H9 (cell line): ENCODE data around the gene PPT1. TPM values are rescaled to one million over a fixed set of nuclear protein-coding genes. Genes with fewer than 3 reads are reported as not detected.

Experiments
- DNase-seq: peaks from one replicate; pipeline ENCODE4 v3.0.0-alpha.2; 2017
- H2AFZ ChIP-seq: one replicate; pipeline ENCODE4 v1.6.1; 2013; ENCODE audit warnings: mild to moderate bottlenecking, low read length, control low read depth, moderate library complexity
- H2AK5ac ChIP-seq: 2 replicates; pipeline ENCODE4 v1.6.1; 2013; ENCODE audit warnings: low read length, control low read depth, mixed read lengths; ENCODE audit not compliant: insufficient read length
- H2BK120ac ChIP-seq: one replicate; pipeline ENCODE4 v1.6.1; 2013; ENCODE audit warnings: low read depth, mild to moderate bottlenecking, low read length, control low read depth, inconsistent platforms; ENCODE audit not compliant: poor library complexity, severe bottlenecking
- H2BK12ac ChIP-seq: 2 replicates; pipeline ENCODE4 v1.6.1; 2013; ENCODE audit warnings: low read length, control low read depth, mixed read lengths, low read depth; ENCODE audit not compliant: insufficient read length
- H2BK15ac ChIP-seq: 2 replicates; pipeline ENCODE4 v1.6.1; 2013; ENCODE audit warnings: low read depth, low read length, control low read depth
- H2BK20ac ChIP-seq: one replicate; pipeline ENCODE4 v1.6.1; 2013; ENCODE audit warnings: low read depth, mild to moderate bottlenecking, low read length, control low read depth, inconsistent platforms; ENCODE audit not compliant: poor library complexity, severe bottlenecking
- H2BK5ac ChIP-seq: 2 replicates; pipeline ENCODE4 v1.6.1; 2013; ENCODE audit warnings: low read length, control low read depth, mixed read lengths; ENCODE audit not compliant: insufficient read length
- H3K14ac ChIP-seq: 2 replicates; pipeline ENCODE4 v1.6.1; 2013; ENCODE audit warnings: low read length, control low read depth; ENCODE audit not compliant: insufficient read depth
- H3K18ac ChIP-seq: 2 replicates; pipeline ENCODE4 v1.6.1; 2013; ENCODE audit warnings: low read depth, mild to moderate bottlenecking, mixed read lengths, low read length, control low read depth; ENCODE audit not compliant: insufficient read length
- H3K23ac ChIP-seq: 2 replicates; pipeline ENCODE4 v1.6.1; 2013; ENCODE audit warnings: low read length, control low read depth, mixed read lengths, low read depth; ENCODE audit not compliant: insufficient read length
- H3K23me2 ChIP-seq: 2 replicates; pipeline ENCODE4 v1.6.1; 2013; ENCODE audit warnings: low read depth, mild to moderate bottlenecking, mixed read lengths, low read length, control low read depth; ENCODE audit not compliant: insufficient read length, poor library complexity, severe bottlenecking
- H3K27ac ChIP-seq: 2 replicates; pipeline ENCODE4 v1.5.1; 2013; ENCODE audit warnings: low read length, control low read depth, mixed read lengths, low read depth; ENCODE audit not compliant: insufficient read length
- H3K27me3 ChIP-seq: 2 replicates; pipeline ENCODE4 v1.6.1; 2013; ENCODE audit warnings: low read length, control low read depth, inconsistent platforms; ENCODE audit not compliant: insufficient read depth
- H3K4ac ChIP-seq: 2 replicates; pipeline ENCODE4 v1.6.1; 2013; ENCODE audit warnings: low read depth, mild to moderate bottlenecking, control low read depth, inconsistent platforms, low read length, moderate library complexity
- H3K4me1 ChIP-seq: 2 replicates; pipeline ENCODE4 v1.6.1; 2013; ENCODE audit warnings: low read length, control low read depth, inconsistent platforms; ENCODE audit not compliant: insufficient read depth
- H3K4me2 ChIP-seq: 2 replicates; pipeline ENCODE4 v1.6.1; 2013; ENCODE audit warnings: low read length, control low read depth, mixed read lengths; ENCODE audit not compliant: insufficient read length, insufficient read depth
- H3K56ac ChIP-seq: 2 replicates; pipeline ENCODE4 v1.6.1; 2013; ENCODE audit warnings: low read depth, mild to moderate bottlenecking, mixed read lengths, low read length, control low read depth; ENCODE audit not compliant: insufficient read length
- H3K79me1 ChIP-seq: 2 replicates; pipeline ENCODE4 v1.6.1; 2013; ENCODE audit warnings: low read depth, mild to moderate bottlenecking, moderate library complexity, low read length, control low read depth, inconsistent platforms; ENCODE audit not compliant: insufficient read depth, poor library complexity, severe bottlenecking
- H3K79me2 ChIP-seq: 2 replicates; pipeline ENCODE4 v1.6.1; 2013; ENCODE audit warnings: low read length, control low read depth, inconsistent platforms; ENCODE audit not compliant: insufficient read depth
- H3K9ac ChIP-seq: 2 replicates; pipeline ENCODE4 v1.6.1; 2013; ENCODE audit warnings: low read length, control low read depth, mixed read lengths; ENCODE audit not compliant: insufficient read length; ENCODE audit errors: extremely low read depth
- H3K9me3 ChIP-seq: one replicate; pipeline ENCODE4 v1.6.1; 2013; ENCODE audit warnings: low read depth, low read length, inconsistent platforms; ENCODE audit not compliant: control insufficient read depth
- H3T11ph ChIP-seq: one replicate; pipeline ENCODE4 v1.6.1; 2013; ENCODE audit warnings: mild to moderate bottlenecking, low read length, control low read depth, inconsistent platforms
- H4K20me1 ChIP-seq: one replicate; pipeline ENCODE4 v1.6.1; 2013; ENCODE audit not compliant: control insufficient read depth, insufficient read length, insufficient read depth
- H4K5ac ChIP-seq: 2 replicates; pipeline ENCODE4 v1.6.1; 2013; ENCODE audit warnings: low read depth, mild to moderate bottlenecking, mixed read lengths, low read length, control low read depth; ENCODE audit not compliant: insufficient read length
- H4K8ac ChIP-seq: replicated peaks from 2 replicates; pipeline ENCODE4 v1.6.1; 2013; ENCODE audit warnings: low read length, control low read depth, mixed read lengths, low read depth; ENCODE audit not compliant: insufficient read length
- H4K91ac ChIP-seq: 2 replicates; pipeline ENCODE4 v1.6.1; 2013; ENCODE audit warnings: low read depth, mild to moderate bottlenecking, moderate library complexity, mixed read lengths, low read length, control low read depth; ENCODE audit not compliant: insufficient read length
- H3K27ac Mint-ChIP-seq, 3 experiments: 2 replicates in 2 of 3; 3 replicates in 1 of 3; pipeline ENCODE4 v1.8.0; 2020 to 2021; ENCODE audit warnings: mixed read lengths in 3 of 3, mild to moderate bottlenecking in 1 of 3, moderate library complexity in 1 of 3
- H3K27me3 Mint-ChIP-seq: 2 replicates; pipeline ENCODE4 v1.8.0; 2021; ENCODE audit warnings: low read depth, mild to moderate bottlenecking, moderate library complexity, mixed read lengths
- H3K36me3 Mint-ChIP-seq, 3 experiments: 2 replicates in 2 of 3; 3 replicates in 1 of 3; pipeline ENCODE4 v1.8.0; 2020 to 2021; ENCODE audit warnings: low read depth in 3 of 3, mixed read lengths in 3 of 3; ENCODE audit not compliant: insufficient read depth in 1 of 3
- H3K4me1 Mint-ChIP-seq, 2 experiments: 2 replicates each; pipeline ENCODE4 v1.8.0; 2020; ENCODE audit warnings: mixed read lengths in 2 of 2
- H3K4me3 Mint-ChIP-seq, 2 experiments: 2 replicates in 1 of 2; 3 replicates in 1 of 2; pipeline ENCODE4 v1.8.0; 2020 to 2021; ENCODE audit warnings: mild to moderate bottlenecking in 2 of 2, mixed read lengths in 2 of 2, moderate library complexity in 1 of 2
- H3K9me3 Mint-ChIP-seq, 2 experiments: 2 replicates in 1 of 2; 3 replicates in 1 of 2; pipeline ENCODE4 v1.8.0; 2020; ENCODE audit warnings: mild to moderate bottlenecking in 2 of 2, mixed read lengths in 2 of 2, moderate library complexity in 1 of 2
- CTCF ChIP-seq: fragments of 200-600 bp; sonication (generic); conservative IDR thresholded peaks from 3 replicates; pipeline ENCODE4 v1.8.0; 2021; ENCODE audit warnings: antibody characterized with exemption, mild to moderate bottlenecking
- total RNA-seq: library from RNA; stranded (reverse); gene quantifications from 2 replicates; pipeline ENCODE4 v1.2.1, GENCODE V29; 2021

The PPT1 gene
- total RNA-seq, 1 experiment from 2014 or later: 109 TPM

- Mint-ChIP-seq H3K4me1 (no peaks in the 10 kb centered on the region), H3K9me3 (no peaks in the 10 kb centered on the region), H3K27ac (no peak overlapping the region), H3K36me3 (peaks cover 33 to 79% (median 62%) of the 10 kb centered on the region in 3 experiments; a peak in 6 of 7 replicates), H3K4me3 (no peak overlapping the region; a peak in 1 of 5 replicates), H3K27me3 (no peaks in the 10 kb centered on the region)
- Histone ChIP-seq H3K79me2 (no peaks in the 10 kb centered on the region), H4K8ac (no peak overlapping the region), H3T11ph (no peak overlapping the region), H2AFZ (no peak overlapping the region), H3K18ac (no peak overlapping the region), H3K23me2 (no peaks in the 10 kb centered on the region), H2BK20ac (no peak overlapping the region), H4K5ac (no peak overlapping the region), H3K9ac (no peak overlapping the region), H3K27me3 (no peaks in the 10 kb centered on the region), H3K27ac (no peak overlapping the region), H3K4ac (no peak overlapping the region), H3K14ac (no peak overlapping the region), H2BK15ac (no peak overlapping the region), H4K20me1 (no peaks in the 10 kb centered on the region), H3K9me3 (no peaks in the 10 kb centered on the region), H3K56ac (no peak overlapping the region), H2BK120ac (no peak overlapping the region), H2AK5ac (no peak overlapping the region), H2BK5ac (no peak overlapping the region), H3K79me1 (no peaks in the 10 kb centered on the region), H2BK12ac (no peak overlapping the region), H4K91ac (no peak overlapping the region), H3K4me1 (no peaks in the 10 kb centered on the region), H3K4me2 (no peak overlapping the region), H3K23ac (no peak overlapping the region)
- TF ChIP-seq CTCF: no peak
- no peak for DNase-seq
Observed at GRCh38 chr1:40072142-40072541, 24.9 kb downstream of the PPT1 start.
